ENCODE results near the gene COX19.

Gene COX19

DNA sequence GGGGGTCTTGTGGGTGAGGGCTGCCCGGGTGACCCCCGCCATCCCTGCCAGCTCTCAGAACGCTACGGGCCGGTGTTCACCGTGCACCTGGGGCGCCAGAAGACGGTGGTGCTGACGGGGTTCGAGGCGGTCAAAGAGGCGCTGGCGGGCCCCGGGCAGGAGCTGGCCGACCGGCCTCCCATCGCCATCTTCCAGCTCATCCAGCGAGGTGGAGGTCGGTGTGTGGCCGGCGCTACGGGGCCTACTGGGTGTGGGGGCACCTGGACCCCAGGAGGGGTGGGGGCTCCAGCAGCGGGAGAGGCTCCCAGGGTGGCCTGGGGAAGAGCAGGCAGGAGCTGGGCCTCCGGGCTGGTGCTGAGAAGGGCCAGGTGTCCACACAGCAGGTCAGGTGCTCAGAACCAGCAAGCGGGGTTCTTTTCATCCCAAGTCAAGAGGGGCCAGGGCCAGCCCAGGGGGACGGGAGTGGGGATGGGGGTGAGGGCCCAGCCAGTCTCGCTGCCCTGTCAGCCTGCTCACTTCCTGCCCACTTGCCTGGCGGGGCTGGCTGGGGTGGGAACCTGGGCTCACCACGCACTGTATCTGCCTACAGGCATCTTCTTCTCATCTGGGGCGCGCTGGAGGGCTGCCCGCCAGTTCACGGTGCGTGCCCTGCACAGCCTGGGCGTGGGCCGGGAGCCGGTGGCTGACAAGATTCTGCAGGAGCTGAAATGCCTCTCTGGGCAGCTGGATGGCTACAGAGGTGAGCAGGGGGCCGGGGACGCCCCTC lies 9.2 kb upstream of the COX19 start:
- DNase-seq (no peak), ATAC-seq (replicated peaks) (no peak)
- H3K9me3 Mint-ChIP-seq: no peaks in the 10 kb centered on the region
- H3K27me3 Mint-ChIP-seq: peaks cover 13 to 20% of the 10 kb centered on the region in 2 donors
- H3K27ac Mint-ChIP-seq: no peak overlapping the region
- no peaks in the 10 kb centered on the region for H3K36me3 Mint-ChIP-seq (ENCODE audit: insufficient read depth)
- no peak overlapping the region for H3K4me3 Mint-ChIP-seq
- no peaks in the 10 kb centered on the region for H3K4me1 Mint-ChIP-seq (ENCODE audit: low read depth in 2 of 2)

DNA sequence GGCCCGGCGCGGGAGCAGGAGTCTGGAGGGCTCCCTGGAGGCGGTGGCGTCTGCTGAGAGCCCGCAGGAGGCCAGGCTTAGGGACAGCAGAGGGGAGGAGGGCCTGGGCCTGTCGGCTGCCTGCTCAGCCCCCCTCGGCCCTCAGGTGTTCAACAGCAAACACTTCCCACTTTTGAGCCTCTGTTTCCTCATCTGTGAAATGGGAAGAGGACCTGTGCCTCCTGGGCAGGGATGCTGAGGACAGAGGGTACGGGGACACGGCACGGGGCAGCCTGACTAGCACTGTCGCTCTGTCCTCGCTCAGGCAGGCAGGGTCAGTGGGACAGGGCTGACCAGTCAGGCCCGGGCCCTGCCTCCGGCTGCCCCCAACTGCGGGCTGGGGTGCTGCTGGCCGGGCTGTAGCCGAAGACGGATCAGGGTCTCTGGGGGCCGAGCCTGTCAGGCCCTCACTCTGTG lies 8.3 kb upstream of the COX19 start:
- no peak for DNase-seq
- ATAC-seq (replicated peaks): no peak
- Mint-ChIP-seq H3K4me3 (no peak overlapping the region), H3K27ac (no peak overlapping the region), H3K36me3 (ENCODE audit: insufficient read depth) (no peaks in the 10 kb centered on the region), H3K9me3 (no peaks in the 10 kb centered on the region), H3K4me1 (ENCODE audit: low read depth in 2 of 2) (no peaks in the 10 kb centered on the region), H3K27me3 (peaks cover 13 to 20% of the 10 kb centered on the region in 2 donors)

DNA sequence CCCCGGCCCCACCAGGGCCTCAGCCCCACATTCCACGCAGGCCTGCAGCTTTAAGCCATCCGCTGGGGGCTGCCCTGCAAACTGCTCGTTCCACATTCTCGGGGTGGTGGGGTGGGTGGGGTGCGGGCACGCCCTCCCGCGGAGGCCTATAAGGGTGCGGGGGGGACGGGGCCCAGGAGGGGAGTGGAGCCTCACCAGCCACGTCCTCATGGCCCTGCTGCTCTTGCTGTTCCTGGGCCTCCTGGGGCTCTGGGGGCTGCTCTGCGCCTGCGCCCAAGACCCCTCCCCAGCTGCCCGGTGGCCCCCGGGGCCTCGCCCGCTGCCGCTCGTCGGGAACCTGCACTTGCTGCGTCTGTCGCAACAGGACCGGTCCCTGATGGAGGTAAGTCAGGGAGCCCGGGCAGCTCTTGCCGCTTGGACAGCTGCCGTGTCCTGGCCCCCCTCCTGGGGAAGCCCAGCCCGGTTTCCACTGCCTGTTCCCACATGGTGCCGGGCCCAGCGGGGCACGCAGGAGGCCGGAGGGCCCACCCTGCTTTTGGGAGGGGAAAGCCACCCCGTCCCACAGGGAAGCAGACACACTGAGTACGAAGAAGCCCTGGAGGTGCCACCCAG lies 7.8 kb upstream of the COX19 start, which contains the start of gene CYP2W1:
CYP2W1 (plus strand) TSS at position 178 of the 612 bp plus-strand sequence; CDS start at position 209, 31 bp downstream.
- Mint-ChIP-seq H3K27me3 (peaks cover 13 to 20% of the 10 kb centered on the region in 2 donors), H3K27ac (no peak within 1 kb of the TSS), H3K36me3 (ENCODE audit: insufficient read depth) (no peaks in the 10 kb centered on the region), H3K9me3 (no peaks in the 10 kb centered on the region), H3K4me3 (no peak within 1 kb of the TSS), H3K4me1 (ENCODE audit: low read depth in 2 of 2) (no peaks in the 10 kb centered on the region)
- ATAC-seq (replicated peaks) (no peak), DNase-seq (no peak)

DNA sequence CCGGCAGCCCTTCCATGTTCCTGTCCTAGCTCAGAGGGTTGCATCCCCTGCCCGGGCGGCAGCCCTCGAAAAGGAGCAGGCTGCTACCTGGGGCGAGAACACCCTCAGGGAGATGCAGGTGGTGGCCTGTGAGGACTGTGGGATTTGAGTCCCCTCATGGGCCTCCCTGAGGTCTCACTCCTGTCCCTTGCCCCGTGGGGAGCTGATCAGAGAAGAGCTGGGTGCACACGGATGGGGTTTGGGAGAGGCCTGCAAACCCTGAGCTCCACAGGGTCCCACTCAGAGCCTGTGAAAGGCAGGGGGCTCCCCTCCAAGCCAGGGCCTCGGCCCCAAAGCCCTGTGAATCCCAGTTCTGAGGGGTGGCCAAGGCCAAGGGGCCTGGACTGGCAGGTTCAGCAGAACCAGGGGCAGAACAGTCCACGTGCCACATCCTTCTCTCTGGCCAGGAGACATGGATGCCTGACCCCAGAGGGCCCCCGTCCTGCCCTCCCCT lies 7.2 kb upstream of the COX19 start:
- no peak overlapping the region for H3K27ac Mint-ChIP-seq
- ATAC-seq (replicated peaks): no peak
- H3K27me3 Mint-ChIP-seq: peaks cover 13 to 20% of the 10 kb centered on the region in 2 donors
- peaks cover 1% of the 10 kb centered on the region for H3K36me3 Mint-ChIP-seq (ENCODE audit: insufficient read depth)
- no peaks in the 10 kb centered on the region for H3K4me1 Mint-ChIP-seq (ENCODE audit: low read depth in 2 of 2)
- H3K4me3 Mint-ChIP-seq: no peak overlapping the region
- H3K9me3 Mint-ChIP-seq: no peaks in the 10 kb centered on the region
- DNase-seq: no peak

DNA sequence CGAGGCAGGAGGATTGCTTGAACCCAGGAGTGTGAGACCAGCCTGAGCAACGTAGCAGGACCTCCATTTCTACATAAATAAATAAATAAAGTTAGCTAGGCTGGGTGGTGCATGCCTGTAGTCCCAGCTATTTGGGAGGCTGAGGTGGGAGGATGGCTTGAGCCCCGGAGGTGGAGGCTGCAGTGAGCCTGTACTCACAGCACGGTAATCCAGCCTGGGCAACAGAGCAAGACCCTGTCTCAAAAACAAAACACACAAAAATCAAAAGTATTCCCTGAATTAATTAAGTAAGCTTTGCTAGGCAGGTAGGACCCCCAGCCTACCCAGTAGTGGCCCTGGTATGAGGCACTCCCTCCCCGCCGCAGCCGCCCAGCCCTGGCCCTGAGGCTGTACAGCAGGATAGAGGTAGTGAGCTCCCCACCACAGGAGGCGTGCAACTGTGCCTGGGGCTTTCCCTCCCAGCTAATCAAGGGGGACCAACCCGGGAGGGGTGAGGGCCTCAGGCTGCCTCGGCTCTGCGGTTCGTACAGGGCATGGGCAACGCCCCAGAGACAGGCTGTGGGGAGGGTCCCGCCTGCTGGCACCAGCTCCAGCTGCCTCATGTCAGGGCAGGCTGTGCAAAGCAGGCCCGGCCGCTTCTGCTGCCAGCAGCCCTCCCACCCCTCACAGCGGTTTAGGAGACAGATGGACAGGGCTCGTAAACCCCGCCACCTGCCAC lies 6.6 kb upstream of the COX19 start:
- ATAC-seq (replicated peaks) (no peak), DNase-seq (no peak)
- Mint-ChIP-seq H3K27me3 (peaks cover 13 to 20% of the 10 kb centered on the region in 2 donors), H3K36me3 (ENCODE audit: insufficient read depth) (peaks cover 3% of the 10 kb centered on the region), H3K27ac (no peak overlapping the region), H3K4me3 (no peak overlapping the region), H3K9me3 (no peaks in the 10 kb centered on the region), H3K4me1 (ENCODE audit: low read depth in 2 of 2) (no peaks in the 10 kb centered on the region)

DNA sequence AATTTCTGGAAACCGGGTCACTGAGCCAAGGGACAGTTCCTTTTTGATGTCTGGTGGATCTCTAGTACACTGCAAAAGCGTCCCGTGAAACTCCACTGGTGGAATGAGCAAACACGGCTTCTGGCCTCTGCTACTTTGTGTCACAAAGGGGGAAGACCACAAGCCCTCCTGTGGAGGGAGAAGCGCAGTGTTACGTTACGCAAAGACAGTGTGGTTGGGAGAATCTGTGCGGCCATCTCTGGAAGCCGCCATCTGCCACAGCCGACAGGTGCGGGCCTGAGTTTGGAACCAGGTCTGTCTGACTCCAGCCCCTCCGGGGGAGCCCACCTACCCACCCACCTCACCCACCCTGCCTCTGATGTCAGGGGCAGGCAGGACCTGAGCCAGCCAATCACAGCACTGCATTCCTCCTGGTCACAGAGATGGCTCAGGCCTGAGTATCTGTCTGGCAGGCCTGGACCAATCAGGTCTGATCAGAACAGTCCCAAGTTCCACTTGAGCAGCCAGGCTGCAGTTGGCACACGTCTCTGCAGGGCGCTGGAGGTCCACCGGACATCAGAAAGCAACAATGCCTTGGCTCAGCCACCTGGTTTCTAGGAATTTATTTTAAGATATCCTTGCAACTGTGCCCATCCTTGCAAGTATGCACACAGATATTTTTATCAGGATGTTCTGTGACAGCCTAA lies 4.7 kb upstream of the COX19 start:
- H3K9me3 Mint-ChIP-seq: no peaks in the 10 kb centered on the region
- H3K27me3 Mint-ChIP-seq: peaks cover 0 to under 1% of the 10 kb centered on the region in 2 donors
- H3K27ac Mint-ChIP-seq: no peak overlapping the region
- H3K36me3 Mint-ChIP-seq (ENCODE audit: insufficient read depth): peaks cover 17% of the 10 kb centered on the region
- no peak overlapping the region for H3K4me3 Mint-ChIP-seq
- ATAC-seq (replicated peaks) (no peak), DNase-seq (no peak)
- H3K4me1 Mint-ChIP-seq (ENCODE audit: low read depth in 2 of 2): no peaks in the 10 kb centered on the region

DNA sequence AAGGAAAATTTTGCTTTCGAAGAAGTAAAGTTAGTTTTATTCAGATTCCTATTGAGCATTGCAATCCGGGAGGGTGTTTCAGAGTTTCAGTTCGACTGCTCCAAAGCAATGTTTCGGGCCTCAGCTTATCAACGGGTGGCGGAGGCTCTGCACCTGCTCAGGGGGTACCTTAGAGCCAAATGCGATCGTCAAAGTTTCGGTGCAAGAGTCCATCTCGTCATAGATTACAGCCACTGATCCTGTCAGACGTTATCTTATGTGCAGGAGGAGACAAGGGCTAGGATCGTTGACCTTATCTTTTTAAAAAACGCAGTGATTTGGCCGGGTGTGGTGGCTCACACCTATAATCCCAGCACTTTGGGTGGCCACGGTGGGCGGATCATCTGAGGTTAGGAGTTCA lies 3.8 kb upstream of the COX19 start:
- Mint-ChIP-seq H3K36me3 (ENCODE audit: insufficient read depth) (peaks cover 23% of the 10 kb centered on the region), H3K27ac (peak overlapping the region in 1 of 2 donors; percentile 10)
- no peak for ATAC-seq (replicated peaks)

DNA sequence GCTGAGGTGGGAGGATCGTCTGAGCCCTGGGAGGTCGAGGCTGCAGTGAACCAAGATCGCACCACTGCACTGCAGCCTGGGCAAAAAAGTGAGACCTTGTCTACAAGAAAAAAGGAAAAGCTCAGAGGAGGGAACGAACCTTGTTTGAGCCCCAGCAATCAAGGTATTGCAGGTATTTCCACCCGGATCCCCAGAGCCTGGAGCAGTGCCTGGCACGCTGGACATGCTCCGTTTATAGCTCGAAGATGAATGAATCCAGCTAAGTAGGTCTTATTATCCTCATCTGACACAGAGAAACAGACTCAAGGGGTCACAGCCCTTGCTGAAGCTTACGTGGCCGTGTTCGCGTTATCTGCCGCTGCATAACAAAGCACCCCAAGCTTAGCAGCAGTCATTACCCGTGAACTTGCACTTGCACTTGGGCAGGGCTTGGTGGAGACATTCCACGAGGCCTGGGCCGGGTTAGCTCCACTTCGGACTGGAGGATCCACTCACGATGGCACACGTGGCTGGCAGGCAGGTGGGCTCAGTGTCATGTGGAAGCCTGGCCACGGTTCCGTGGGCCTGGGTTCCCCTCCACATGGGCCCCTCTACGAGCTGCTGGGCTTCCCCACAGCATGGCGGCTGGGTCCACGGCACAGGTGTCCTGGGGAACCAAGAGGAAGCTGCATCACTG lies 3.2 kb upstream of the COX19 start:
- Mint-ChIP-seq H3K36me3 (ENCODE audit: insufficient read depth) (peaks cover 25% of the 10 kb centered on the region), H3K27ac (no peak overlapping the region), H3K4me1 (ENCODE audit: low read depth in 2 of 2) (peaks cover 4 to 7% of the 10 kb centered on the region in 2 donors), H3K9me3 (no peaks in the 10 kb centered on the region), H3K27me3 (no peaks in the 10 kb centered on the region), H3K4me3 (no peak overlapping the region)
- no peak for DNase-seq
- no peak for ATAC-seq (replicated peaks)

More for the DNA sequence above, 3.8 kb upstream of the COX19 start:
- Mint-ChIP-seq H3K9me3 (no peaks in the 10 kb centered on the region), H3K4me1 (ENCODE audit: low read depth in 2 of 2) (peaks cover 4 to 6% of the 10 kb centered on the region in 2 donors), H3K4me3 (no peak overlapping the region), H3K27me3 (no peaks in the 10 kb centered on the region)
- DNase-seq: no peak

DNA sequence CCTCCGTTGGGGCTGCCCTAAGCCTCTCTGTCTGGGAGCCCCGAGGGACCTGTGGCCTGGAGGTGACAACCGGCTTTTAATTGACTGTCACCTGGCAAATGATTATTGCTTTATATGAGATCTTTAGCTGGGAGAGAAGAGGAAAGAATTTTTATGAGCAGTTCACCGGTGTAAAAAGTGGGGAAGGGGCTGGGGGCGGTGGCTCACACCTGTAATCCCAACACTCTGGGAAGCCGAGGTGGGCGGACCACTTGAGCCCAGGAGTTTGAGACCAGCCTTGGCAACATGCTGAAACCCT lies 2.6 kb upstream of the COX19 start:
- Mint-ChIP-seq H3K36me3 (ENCODE audit: insufficient read depth) (peaks cover 30% of the 10 kb centered on the region), H3K4me3 (no peak overlapping the region), H3K9me3 (no peaks in the 10 kb centered on the region), H3K4me1 (ENCODE audit: low read depth in 2 of 2) (peaks cover 9 to 10% of the 10 kb centered on the region in 2 donors), H3K27ac (no peak overlapping the region), H3K27me3 (no peaks in the 10 kb centered on the region)
- no peak for DNase-seq
- no peak for ATAC-seq (replicated peaks)

DNA sequence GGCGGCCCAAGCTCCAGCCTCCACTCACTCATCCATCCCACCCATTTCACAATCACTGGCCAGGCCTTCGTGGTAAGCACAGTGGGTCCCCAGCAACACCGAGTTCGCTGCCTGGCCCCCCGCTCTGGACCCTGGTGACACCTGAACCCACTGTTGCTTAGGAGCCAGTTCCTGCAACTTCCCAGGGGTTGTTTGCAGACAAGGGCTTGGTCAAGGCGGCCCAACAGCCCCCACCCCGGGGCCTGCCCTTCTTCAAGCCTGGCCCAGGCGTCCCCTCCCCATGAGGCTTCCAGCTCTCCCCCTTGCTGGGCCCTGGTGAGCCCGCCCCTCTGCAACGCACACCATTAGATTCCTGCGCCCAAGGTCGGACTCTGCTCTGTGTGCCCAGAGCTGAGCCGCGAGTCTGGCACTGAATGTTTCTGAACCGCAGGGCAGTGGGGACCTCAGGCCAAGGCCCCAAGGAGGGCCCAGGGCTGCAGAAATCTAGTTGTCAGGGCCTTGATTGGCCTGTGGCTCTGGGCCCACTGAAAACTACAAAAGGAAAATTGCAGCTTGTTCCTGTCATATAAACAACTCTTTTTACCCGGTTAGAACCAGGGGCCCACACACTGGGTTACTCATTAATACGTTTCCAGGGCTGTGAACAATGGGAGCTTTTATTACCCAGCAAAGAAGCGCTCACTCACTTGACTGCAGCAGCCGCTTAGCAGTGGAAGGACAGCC lies 2.1 kb upstream of the COX19 start:
- DNase-seq: no peak
- peaks cover 9 to 10% of the 10 kb centered on the region in 2 donors for H3K4me1 Mint-ChIP-seq (ENCODE audit: low read depth in 2 of 2)
- no peaks in the 10 kb centered on the region for H3K9me3 Mint-ChIP-seq
- H3K27ac Mint-ChIP-seq: no peak overlapping the region
- peaks cover 35% of the 10 kb centered on the region for H3K36me3 Mint-ChIP-seq (ENCODE audit: insufficient read depth)
- no peaks in the 10 kb centered on the region for H3K27me3 Mint-ChIP-seq
- H3K4me3 Mint-ChIP-seq: no peak overlapping the region
- ATAC-seq (replicated peaks): no peak

DNA sequence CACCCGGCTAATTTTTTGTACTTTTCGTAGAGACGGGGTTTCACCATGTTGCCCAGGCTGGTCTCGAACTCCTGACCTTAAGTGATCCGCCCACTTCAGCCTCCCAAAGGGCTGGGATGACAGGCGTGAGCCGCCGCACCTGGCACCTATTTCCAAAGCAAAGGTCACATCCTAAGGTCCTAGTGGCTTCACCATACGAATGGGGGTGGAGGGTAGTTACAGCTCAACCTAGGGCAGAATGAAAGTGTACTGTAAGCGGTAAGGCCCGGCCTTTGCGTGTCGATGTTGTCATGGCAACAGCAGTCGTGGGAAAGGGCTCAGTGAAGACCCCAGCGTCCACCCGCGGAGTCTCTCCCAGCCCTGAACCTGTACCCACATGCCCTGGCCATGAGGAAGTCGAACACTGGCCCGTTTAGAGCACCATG lies 1.6 kb upstream of the COX19 start:
- peaks cover 39% of the 10 kb centered on the region for H3K36me3 Mint-ChIP-seq (ENCODE audit: insufficient read depth)
- peak overlapping the region in 1 of 2 donors; percentile 95 for H3K4me3 Mint-ChIP-seq

DNA sequence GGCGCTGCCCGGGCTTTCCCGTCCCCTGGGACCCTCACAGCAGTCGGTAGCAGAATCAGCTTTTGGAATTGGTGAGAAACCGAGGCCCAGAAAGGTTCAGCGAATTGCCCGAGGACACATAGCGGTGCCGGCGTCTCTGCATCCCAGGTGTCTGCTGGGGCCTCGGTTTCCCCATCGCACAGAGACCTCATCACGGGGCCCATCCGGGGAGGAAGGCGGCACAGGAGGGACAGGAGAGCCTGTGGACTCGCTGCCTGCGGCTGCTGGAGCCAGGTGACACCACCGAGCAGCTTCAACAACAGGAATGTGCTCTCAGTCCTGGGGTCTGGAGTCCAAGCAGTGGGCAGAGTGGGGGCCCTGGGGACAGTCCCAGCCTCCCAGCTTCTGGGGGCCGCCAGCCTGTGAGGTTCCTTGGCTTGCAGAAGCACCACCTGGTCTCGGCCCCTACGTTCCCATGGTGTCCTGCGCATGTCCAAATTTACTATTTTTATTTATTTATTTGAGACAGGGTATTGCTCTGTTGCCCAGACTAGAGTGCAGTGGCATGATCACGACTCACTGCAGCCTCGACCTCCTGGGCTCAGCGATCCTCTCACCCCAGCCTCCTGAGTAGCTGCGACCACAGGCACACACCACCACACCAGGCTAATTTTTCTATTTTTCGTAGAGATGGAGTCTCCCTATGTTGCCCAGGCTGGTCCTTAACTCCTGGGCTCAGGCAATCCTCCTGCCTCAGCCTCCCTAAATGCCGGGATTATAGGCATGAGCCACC lies 539 bp upstream of the COX19 start:
- H3K9me3 Mint-ChIP-seq: no peaks in the 10 kb centered on the region
- peak overlapping the region; percentile 90 to 93 for H3K27ac Mint-ChIP-seq
- H3K27me3 Mint-ChIP-seq: no peaks in the 10 kb centered on the region
- ATAC-seq (replicated peaks) (no peak), DNase-seq (no peak)
- H3K4me3 Mint-ChIP-seq: peak overlapping the region; percentile 93 to 95
- peaks cover 17 to 18% of the 10 kb centered on the region in 2 donors for H3K4me1 Mint-ChIP-seq (ENCODE audit: low read depth in 2 of 2)
- peaks cover 49% of the 10 kb centered on the region for H3K36me3 Mint-ChIP-seq (ENCODE audit: insufficient read depth)

More for the DNA sequence above, 1.6 kb upstream of the COX19 start:
- no peak for DNase-seq
- H3K27ac Mint-ChIP-seq: no peak overlapping the region
- no peak for ATAC-seq (replicated peaks)
- peaks cover 12 to 13% of the 10 kb centered on the region in 2 donors for H3K4me1 Mint-ChIP-seq (ENCODE audit: low read depth in 2 of 2)
- H3K27me3 Mint-ChIP-seq: no peaks in the 10 kb centered on the region
- no peaks in the 10 kb centered on the region for H3K9me3 Mint-ChIP-seq

Data from effector memory CD8-positive, alpha-beta T cell (primary cell).